Cardiac fibroblast (primary cell): Measurements from ENCODE around the gene COL18A1.

Experiments used
- DNase-seq, 2 donors: peaks; one replicate each; pipeline versions ENCODE4 v3.0.0 to v3.0.0-alpha.2; 2010; ENCODE audit warnings: low read depth in 2 of 2
- H3K4me3 ChIP-seq, 2 donors: replicated peaks in 1 of 2; 1 replicate in 1 of 2; 2 replicates in 1 of 2; pipeline ENCODE4 v1.5.1; 2011; ENCODE audit warnings: low read depth in 2 of 2, low read length in 2 of 2, mild to moderate bottlenecking in 2 of 2, moderate library complexity in 1 of 2
- TF ChIP-seq, protein P1 (sequence below): IDR thresholded peaks from one replicate; pipeline ENCODE4 v1.5.1; 2011; ENCODE audit warnings: low read depth, mild to moderate bottlenecking, low read length, inconsistent platforms

Gene COL18A1

DNA sequence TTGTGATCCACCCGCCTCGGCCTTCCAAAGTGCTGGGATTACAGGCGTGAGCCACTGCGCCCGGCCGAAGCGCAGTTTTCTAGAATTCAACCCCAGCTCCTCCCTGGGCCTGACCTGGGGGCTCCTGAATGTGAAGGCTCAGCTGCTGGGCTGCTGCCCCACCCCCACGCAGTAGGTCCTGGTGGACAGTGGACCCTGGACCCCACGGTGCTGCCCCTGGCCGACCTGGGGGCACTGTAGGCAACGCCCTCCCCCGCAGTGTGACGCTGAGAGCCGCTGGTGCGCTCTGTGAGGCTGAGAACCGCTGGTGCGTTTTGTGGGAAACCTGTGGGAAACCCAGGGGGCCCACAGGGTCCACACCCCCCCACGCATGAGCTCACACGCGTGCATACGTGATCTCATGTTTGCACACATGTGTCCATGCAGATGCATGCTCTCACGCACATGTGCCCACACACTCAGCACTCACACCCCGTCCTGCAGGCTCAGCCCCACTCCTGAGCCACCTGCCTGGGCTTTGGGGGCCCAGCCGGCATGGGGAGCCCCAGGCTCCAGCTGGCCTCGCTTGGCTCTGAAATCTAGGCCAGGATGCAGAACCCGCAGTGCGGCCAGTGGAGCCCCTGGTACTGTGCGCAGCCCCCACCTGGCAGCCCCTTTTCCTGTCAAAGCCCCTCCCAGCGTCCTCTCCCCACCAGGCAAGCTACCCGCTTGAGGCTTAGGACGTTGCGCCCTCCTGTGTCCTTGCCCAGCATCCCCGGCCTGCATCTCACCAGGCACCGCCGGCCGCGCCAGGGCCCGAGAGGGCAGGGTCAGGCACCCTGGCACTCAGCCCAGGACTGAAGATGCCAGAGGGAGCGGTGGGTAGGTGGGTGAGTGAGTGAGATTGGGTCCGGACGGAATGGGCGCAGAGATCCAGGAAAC, 67.7 kb downstream of the COL18A1 start:
- no peak for DNase-seq
- TF ChIP-seq, protein P1, sequence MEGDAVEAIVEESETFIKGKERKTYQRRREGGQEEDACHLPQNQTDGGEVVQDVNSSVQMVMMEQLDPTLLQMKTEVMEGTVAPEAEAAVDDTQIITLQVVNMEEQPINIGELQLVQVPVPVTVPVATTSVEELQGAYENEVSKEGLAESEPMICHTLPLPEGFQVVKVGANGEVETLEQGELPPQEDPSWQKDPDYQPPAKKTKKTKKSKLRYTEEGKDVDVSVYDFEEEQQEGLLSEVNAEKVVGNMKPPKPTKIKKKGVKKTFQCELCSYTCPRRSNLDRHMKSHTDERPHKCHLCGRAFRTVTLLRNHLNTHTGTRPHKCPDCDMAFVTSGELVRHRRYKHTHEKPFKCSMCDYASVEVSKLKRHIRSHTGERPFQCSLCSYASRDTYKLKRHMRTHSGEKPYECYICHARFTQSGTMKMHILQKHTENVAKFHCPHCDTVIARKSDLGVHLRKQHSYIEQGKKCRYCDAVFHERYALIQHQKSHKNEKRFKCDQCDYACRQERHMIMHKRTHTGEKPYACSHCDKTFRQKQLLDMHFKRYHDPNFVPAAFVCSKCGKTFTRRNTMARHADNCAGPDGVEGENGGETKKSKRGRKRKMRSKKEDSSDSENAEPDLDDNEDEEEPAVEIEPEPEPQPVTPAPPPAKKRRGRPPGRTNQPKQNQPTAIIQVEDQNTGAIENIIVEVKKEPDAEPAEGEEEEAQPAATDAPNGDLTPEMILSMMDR, result no peak
- no peak overlapping the region for H3K4me3 ChIP-seq

DNA sequence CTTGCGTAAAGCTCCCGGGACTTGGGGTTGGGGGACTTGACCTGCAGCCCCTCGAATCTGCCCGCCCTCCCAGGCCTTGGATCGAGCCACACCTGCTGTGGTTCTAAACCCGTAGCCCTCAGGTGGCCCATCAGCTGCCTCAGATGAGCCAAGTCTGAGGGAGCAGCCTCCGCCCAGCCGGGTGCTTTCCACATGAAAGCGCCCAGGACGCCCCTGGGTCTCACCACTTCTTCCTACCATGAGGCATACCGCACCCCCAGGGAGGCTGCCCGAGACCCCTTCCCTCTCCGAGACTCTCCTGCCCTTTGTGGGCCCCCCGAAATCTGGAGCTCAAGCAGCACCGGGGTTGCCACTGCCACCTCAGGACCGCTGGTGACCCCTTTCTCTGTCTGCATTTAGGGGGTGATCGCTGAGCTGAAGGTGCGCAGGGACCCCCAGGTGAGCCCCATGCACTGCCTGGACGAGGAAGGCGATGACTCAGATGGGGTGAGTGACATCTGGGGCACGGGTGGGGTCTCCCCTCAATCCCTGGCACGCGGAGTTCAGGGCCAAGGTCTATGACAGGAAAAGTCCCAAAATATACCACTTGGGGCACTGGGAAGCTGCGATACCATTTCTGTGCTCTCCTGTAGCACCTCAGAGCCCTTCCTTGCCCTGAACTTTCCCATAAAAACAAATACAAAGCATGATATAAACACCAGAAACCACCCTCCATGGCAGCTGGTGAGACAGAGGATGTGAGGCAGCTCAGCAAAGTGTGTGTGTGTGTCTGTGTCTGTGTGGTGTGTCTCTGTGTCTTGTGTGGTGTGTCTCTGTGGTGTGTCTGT, 68.7 kb downstream of the COL18A1 start:
- DNase-seq, result no peak
- H3K4me3 ChIP-seq, result no peak overlapping the region
- TF ChIP-seq, protein P1, result no peak

DNA sequence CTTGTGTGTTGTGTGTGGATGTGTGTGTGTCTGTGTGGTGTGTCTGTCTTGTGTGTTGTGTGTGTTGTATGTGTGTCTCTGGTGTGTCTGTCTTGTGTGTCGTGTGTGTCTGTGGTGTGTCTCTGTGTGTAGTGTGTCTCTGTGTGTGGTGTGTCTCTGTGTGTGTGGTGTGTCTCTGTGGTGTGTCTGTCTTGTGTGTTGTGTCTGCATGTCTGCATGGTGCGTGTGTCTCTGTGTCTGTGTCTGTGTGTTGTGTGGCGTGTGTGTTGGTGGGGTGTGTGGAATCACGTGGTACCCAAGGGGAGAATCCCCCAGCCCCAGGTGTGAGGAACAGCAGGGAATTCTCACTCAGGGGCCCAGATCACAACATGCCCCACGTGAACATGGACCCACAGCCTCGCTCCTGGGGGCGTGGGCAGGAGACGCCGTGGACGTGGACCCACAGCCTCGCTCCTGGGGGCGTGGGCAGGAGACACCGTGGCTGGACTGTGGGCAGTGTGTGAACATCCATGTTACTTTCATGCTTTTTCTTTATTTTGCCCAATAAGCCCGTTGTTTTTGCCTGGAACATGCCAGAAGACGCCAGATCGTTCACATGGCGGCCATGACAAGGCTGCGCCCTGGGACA, 69.5 kb downstream of the COL18A1 start:
- no peak for DNase-seq
- H3K4me3 ChIP-seq, result no peak overlapping the region
- TF ChIP-seq, protein P1, result no peak

DNA sequence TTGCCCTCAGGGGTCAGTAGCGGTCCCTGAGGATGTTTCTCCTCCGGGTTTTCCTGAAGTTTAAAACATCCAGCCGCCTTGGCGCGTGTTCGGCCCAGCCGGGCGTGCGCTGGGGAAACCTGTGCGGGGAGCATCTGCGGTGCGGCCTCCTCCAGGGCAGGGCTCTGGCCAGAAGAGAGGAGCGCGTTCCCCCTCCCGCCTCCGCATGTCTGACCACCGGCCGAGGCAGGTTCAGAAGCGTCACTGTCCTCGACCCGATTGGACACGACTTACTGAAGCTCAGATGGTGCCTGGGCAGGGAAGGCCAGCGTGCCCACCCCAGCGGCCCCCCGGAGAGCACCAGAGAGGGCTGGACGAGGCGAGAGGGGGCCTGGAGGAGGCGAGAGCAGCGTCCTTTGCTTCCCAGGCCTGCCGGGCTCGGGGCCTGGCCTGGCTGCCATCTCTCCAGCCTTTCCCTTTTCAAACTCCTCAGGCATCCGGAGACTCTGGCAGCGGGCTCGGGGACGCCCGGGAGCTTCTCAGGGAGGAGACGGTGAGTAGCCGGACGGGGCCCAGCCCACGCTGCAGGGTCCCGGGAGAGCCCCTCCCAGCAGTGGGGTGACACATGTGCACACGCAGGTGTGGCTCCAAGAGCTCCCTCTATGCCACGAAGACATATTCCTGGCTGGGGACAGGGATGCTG, 70.2 kb downstream of the COL18A1 start:
- no peak for DNase-seq
- no peak overlapping the region for H3K4me3 ChIP-seq
- TF ChIP-seq, protein P1, result no peak

DNA sequence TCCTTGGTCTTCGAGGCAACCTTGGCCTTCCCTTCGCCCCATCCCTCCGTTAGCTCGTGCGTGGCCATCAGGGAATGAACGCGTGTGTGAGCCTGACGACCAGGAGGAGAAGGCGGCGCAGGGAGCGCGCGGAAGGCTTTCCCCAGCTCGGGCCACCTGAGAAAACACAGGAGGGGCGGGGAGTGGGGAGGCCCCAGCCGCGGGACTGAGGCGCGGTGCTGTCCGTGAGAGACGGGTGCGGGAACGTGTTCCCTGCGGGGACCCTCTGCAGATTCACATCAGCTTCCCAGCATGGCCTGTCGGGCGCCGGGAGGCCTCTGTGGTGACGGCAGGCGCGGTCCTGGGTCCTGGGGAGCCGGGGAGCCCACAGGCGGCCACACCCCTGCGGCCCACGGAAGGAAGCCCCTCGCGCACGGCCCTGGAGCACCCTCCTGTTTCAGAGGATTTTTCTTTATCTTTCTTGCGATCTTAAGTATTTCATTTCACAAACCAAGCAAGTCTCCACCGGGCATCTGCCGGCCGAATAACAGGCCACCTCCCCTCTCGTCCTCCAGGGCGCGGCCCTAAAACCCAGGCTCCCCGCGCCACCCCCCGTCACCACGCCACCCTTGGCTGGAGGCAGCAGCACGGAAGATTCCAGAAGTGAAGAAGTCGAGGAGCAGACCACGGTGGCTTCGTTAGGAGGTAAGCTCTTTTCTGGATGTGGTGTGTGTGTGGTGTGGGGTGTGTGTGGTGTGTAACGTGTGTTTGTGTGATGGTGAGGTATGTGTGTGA, 71.0 kb downstream of the COL18A1 start:
- no peak overlapping the region for H3K4me3 ChIP-seq
- TF ChIP-seq, protein P1, result no peak
- DNase-seq, result no peak
